HG03558 (cell line): ENCODE data around the gene MYL12A.

ENCODE experiments used
- ATAC-seq: cut with Tn5 transposase; IDR thresholded peaks from one replicate; pipeline ENCODE4 v1.9.1; 2021; ENCODE audit warnings: moderate number of reproducible peaks; ENCODE audit not compliant: unreplicated experiment; ENCODE audit errors: extremely low read depth

MYL12A gene

DNA sequence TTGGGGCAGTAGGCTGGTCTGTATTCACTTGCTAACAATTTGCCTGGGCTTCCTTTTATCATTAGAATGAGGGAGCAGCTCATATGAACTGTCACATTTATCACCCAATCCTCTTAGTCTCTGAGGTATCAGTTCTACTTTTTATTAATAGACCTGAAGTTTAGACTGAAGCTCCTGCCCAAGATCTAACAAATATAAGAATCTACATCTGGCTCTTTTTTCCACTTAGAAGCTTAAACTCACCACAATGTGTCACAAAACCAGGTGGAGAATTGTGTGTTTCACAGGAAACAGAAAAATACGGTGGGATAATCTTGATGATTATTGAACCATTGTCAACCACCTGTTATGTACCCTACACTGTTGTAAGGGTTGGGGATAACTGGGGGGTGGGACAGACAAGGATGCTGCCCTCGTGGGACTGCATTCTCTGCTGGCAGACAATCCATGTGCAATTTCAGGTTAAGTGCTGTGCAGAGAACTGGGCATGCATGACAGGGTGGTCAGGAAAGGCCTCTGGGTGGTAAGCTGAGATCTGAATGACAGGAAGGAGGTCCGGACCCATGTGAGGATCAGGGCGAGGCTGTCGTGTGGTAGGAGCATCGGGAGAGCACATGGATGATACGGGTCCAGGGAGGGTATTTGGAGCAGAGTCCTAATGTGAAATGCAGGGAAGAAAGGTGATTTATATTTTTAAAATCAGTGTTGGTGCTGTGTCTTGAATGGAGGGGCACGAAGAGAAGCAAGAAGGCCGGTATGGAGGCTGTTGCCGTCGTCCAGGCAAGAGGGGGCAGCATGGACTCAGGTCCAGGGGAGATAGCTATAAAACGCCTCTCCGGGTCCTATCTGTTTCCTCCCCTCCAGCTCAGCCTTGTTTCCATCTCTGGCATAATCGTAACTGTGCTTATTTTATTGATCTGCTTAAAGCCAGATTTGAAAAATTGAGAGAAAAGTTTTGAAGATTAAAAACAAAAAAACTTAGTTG is 31.9 kb downstream of the MYL12A start:
- ATAC-seq, result peak; percentile 66

DNA sequence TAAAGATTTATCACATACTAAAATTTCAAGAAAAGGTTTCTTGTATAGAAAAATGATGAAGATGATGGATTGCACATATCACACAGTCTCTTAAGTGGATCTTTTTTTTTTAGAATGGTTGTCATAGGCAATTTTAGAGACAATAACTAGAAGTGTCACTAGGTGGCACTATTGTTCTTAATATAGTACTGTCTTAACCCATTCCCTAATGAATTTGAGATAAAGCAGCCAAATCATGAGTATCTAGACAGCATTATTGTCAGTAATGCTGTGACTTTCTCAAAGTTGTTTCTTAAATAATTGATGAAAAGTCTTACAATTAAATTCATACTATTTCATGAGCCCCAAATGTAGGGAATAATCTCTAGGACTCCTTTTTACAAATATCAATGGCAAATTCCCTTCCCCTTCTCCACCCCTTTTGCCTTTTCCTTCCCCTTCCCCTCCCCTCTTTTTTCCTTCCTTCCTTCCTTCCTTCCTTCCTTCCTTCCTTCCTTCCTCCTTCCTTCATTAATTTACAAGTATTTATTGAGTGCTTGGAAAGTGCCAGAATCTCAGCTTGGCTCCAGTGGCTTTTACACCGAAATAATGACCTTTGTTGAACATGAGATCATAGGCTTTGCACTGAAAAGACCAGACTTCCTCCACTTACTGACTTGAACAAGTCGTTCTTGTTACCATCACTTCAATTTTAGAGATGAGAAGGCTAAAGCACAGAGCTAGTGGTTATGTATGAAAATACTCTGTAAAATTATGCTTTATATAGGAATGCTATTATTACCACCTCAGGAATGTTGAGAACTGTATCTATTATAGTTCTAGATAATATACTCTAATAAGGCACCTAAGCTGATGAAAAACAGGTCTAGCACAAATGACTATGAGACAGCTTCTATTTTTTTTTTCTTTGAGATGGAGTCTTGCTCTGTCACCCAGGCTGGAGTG is 34.1 kb downstream of the MYL12A start:
- no peak for ATAC-seq

DNA sequence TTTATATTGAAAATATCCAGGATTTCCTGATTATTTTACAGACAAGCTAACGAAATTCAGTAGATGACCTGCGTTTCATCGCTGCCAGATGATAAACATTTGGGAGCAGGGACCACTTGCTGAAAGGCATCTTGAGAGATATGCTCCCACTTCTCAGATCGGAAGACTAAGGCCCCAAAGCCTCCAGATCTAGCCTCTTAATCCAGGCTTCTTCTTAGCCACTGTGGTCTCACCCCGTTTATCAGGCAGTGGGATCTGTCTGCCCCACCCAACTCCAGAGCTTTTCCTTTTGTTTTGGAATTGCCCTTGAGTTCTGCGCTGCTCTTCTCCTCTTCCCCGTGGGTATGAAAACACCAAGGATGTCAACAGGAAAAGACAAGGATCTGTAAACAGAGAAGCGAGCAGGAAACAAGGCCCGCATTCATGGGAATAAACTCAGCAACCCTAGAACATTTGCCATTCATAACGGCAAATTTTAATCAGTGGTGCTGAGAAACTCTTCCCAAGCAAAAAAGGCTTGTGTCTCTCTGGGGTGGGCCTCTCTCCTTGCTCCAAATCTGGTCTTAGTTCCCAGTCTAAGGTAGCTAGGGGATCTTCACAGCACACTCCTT is 35.8 kb downstream of the MYL12A start:
- ATAC-seq, result no peak

DNA sequence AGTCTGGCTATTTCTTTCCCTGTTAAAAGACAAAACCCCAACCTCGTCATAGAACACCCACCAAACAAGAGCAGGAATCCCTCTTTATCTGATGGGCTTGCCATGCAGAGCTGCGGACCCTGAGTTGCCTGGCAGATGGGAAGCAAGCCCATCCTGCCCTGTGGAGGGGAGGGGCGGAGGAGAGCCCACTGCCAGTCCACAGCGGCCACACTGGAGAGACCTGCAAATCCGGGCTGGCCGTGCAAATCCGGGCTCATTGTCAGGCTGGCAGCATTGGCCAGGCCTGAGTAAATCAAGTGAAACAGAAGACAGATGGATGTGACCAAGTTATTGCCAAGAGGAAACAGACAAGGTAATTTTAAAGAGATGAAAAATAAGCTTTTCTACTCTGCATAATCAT is 36.3 kb downstream of the MYL12A start:
- ATAC-seq, result no peak

DNA sequence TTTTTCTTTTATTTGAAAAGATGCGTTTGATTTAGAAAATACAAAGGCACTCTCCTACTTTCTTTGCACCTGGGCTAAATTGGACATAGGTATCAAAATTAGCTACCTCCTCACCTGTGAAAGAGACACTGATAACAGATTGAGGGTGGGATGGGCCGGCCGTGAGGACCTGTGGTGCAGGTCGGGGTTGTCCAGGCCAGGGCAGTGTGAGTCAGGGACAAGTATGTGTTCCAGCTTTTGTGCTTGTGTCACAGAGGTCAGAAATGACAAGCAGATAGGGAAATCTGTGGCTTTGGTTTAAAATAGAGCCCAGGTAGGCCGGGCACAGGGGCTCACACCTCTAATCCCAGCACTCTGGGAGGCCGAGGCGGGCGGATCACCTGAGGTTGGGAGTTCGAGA is 36.9 kb downstream of the MYL12A start:
- ATAC-seq, result no peak

DNA sequence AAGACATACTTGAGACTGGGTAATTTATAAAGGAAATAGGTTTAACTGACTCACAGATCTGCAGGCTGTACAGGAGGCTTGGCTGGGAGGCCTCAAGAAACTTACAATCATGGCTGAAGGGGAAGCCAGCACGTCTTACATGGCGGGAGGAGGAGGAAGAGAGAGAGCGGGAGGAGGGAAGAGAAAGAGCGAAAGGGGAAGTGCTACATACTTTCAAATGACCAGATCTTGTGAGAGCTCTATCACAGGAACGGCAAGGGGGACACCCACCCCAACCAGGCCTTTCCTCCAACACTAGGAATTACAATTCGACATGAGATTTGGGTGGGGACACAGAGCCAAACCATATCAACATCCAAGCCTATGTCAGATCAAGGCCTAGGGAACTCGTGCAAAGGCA is 38.6 kb downstream of the MYL12A start:
- no peak for ATAC-seq

DNA sequence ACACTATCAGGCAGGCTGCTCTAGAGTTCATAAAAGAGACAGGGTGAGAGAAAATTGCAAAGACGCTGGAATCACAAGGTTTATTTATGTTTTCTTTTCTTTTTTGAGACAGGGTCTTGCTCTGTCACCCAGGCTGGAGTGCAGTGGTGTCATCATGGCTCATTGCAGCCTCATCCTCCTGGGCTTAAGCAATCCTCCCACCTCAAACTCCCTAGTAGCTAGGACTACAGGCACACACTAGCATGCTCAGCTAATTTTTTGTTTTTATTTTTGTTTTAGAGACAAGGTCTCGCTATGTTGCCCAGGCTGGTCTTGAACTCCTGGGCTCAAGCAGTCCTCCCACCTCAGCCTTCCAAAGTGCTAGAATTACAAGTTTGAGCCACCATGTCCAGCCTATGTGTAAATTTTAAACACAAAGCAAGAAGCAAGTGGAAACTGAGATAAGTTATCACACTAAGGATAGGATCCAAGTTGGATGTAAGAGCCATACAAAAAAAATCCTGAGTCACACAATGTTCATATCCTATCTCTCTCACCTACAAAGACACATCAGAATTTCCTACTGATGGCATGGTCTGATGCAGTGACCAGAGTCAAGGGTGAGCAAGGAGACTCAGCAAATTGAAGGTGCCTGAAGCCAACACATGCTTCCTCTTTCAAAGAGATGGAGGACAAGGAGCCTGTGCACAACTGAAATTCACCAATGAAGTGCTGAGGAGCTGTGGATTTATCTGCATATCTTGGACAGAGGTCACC is 45.8 kb downstream of the MYL12A start:
- no peak for ATAC-seq

GRCh38 chr18:3294435-3295080 is 47.0 kb downstream of the MYL12A start:
- no peak for ATAC-seq

GRCh38 chr18:3297025-3297984 is 49.7 kb downstream of the MYL12A start:
- peak; percentile 98 for ATAC-seq

GRCh38 chr18:3304832-3305231 is 57.2 kb downstream of the MYL12A start:
- ATAC-seq, result no peak

GRCh38 chr18:3305354-3305762 is 57.8 kb downstream of the MYL12A start:
- ATAC-seq, result no peak
